AG08395 (cell line): Measurements from ENCODE around the gene GYG1.
A peak's percentile ranks its signal among the peaks of the same experiment; 100 is the strongest.

Experiments
- DNase-seq: peaks from one replicate; pipeline ENCODE4 v3.0.0; 2012; ENCODE audit warnings: mixed read lengths, low spot score

GYG1 gene

DNA sequence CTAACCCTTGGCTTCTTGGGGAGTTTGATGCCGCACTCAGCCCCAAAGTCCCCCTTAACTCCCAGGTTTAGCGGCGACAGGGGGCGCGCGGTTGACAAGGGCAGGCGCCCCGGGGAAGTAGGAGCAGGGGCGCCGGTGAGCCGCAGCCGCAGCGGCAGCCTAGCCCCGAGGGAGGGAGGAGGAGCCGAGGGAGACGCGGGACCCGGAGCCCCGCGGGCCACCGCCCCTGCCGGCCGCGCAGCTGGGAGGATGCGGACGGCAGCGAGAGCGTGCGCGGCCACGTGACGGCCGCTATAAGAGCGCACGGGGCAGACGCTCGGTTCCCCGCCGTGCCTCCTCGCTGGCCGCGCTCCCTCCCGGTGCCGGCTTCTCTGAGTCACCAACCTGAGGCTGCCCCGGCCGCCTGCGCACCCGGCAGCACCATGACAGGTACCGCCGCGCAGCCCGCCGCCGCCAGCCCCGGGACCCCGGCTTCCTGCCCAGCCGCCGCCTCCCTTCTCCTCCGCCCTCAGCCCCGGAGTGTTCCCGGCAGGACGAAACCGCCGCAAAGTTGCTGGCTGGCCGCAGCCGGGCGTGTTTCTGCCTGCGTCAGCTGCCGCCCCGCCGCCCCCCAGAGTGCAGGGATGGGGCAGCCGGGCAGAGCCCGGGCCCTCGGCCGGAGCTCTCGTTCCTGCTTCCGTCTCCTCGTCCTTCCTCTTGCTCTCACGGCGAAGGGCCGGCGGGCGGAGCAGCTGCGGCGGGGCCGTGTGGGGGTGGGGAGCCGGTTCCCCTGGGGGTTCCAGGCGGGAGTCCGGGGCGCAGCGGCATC lies at the start of gene GYG1:
TSS of gene GYG1 (plus strand) at position 322 of the 808 bp plus-strand sequence. CDS start at position 423, 101 bp downstream.
- DNase-seq: peak; percentile 90

GRCh38 chr3:148943506-148944205 lies 47.7 kb upstream of the GYG1 start:
- peak; percentile 79 for DNase-seq

- no peak for DNase-seq
Measured at GRCh38 chr3:148945116-148945515, 46.2 kb upstream of the GYG1 start.

- DNase-seq: no peak
Measured at GRCh38 chr3:148948913-148949657, 42.3 kb upstream of the GYG1 start.

- no peak for DNase-seq
Measured at GRCh38 chr3:148950806-148951205, 40.5 kb upstream of the GYG1 start.

GRCh38 chr3:148951599-148952361 lies 39.6 kb upstream of the GYG1 start:
- DNase-seq: no peak

DNA sequence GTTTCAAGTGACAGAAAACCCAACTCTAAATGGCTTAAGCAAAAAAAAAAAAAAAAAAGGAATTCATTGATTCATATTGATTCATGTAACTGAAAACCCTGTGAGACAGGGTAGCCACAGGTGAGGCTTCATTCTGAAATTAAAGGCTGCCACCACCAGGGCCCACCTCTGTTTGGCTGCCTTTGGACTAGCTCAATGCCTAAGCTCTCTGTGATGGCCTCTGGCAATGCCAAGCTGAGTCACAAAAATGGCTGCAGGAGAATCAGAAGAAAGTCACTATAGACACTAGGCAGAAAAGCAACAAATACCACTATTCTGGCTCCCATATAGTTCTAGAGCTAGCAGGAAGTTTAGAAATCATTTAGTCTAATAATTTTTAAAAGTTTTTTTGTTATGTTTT lies 38.2 kb upstream of the GYG1 start:
- DNase-seq: no peak

GRCh38 chr3:148954981-148955380 lies 36.4 kb upstream of the GYG1 start:
- no peak for DNase-seq

GRCh38 chr3:148955544-148956346 lies 35.6 kb upstream of the GYG1 start:
- peak; percentile 84 for DNase-seq

DNA sequence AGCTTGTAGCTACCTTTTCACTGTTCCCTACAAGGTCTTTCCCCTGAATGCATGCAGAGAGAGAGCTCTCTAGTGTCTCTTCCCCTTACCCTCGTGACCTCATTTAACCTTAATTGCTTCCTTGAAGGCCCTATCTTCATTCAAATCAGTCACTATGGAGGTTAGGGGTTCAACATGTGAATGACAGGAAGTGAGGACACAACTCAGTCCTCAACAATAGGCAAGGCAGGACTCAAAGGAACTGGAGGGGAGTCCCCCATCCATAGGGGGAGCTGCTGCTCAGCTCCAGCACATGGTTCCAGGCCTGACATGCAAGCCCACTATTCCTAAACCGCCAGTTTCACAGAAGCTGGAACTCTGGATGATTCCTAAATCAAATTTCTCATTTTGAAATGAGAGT lies 33.8 kb upstream of the GYG1 start:
- DNase-seq: no peak

- DNase-seq: no peak
Measured at GRCh38 chr3:148958696-148959095, 32.6 kb upstream of the GYG1 start.

DNA sequence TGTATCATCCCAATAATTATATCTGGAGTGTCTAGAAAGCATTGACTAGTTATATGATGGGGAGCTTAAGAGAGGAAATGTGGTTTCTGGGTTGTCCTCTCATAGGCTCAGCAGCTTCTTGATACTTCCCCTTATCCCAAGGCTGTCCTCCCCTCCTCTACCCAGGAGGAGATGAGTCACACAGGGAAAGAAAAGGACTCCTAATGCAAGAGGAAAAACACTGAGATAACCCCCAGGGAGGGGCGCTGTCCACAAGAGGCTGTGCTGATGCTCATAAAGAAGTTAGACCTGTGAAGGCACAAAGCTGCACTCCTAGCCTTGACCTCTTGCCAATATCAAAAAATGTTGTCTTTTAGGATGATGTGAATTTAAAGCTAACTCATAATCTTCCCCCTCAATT lies 28.8 kb upstream of the GYG1 start:
- DNase-seq: peak; percentile 61

- no peak for DNase-seq
Measured at GRCh38 chr3:148964809-148965208, 26.5 kb upstream of the GYG1 start.

GRCh38 chr3:148968321-148968720 lies 23.0 kb upstream of the GYG1 start:
- no peak for DNase-seq

- no peak for DNase-seq
Measured at GRCh38 chr3:148970271-148970670, 21.1 kb upstream of the GYG1 start.

DNA sequence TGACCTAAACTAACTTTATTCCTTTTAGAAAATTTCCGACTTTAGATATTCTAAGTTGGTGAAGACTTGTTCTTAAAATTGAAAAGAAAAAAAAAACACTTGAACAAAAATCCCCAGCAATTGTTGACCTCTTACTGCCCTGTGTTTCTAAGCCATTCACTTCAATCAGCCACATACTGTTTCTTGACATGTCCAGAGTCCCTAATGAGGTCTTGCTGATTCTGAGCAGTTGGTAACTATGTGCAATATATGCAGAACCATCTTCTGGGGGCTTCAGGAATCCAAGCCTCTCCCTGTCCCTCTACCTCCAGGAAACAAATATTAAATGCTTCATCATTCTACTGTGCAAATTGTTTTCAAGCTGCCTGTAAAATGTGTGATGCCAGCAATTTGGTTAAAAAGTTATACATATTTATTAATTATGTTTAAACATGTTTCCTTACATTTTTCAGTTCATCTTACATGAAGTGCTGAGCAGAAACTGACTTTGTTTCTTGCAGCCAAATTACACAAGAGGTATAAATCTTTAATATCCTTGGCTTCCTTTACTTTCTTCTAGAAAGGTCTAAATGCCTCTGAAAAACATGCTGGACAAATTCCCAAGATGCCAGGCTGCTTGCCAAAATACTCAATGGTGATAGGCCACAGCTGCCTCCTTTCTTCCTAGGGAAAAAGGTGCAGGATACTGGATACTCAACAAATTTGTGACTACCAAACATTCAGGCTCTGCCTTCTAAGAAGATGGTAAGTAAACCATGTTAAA lies 19.8 kb upstream of the GYG1 start:
- peak; percentile 21 for DNase-seq

GRCh38 chr3:148974726-148975125 lies 16.6 kb upstream of the GYG1 start:
- no peak for DNase-seq

DNA sequence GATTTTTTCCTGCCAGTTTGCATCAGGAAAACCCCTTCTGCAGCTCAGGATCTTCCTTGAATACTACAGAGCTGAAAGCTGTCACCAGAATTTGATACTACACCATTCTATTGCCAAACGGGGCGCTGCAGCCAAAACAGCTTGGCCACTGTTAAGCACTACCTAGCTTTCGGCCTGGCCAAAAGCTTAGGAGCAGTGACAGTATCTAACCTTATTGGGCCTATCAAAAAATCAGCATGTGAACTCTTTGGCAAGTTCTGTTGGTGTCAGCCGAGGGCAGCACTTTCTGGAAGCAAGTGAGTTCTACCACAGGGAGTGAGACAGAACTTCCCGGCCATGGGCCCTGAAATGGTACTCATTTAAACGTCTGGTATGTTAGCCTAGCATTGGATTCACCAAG lies 16.1 kb upstream of the GYG1 start:
- no peak for DNase-seq

- DNase-seq: no peak
Measured at GRCh38 chr3:148975696-148976095, 15.6 kb upstream of the GYG1 start.

GRCh38 chr3:148981273-148981672 lies 10.1 kb upstream of the GYG1 start:
- no peak for DNase-seq
